ENCODE results near the gene KCNH4. TPM values are rescaled to one million over a fixed set of nuclear protein-coding genes. Genes with fewer than 3 reads are reported as not detected.
A peak's percentile ranks its signal among the peaks of the same experiment; 100 is the strongest.
"Not testable (repeated sequence)": the region's sequence is repeated elsewhere in the genome, so short reads cannot be mapped to it uniquely, and the experiment has no call there.

The KCNH4 gene
- total RNA-seq, 6 donors from 2014 or later, result under 0.01 to 0.27 TPM; not detected in 4

GRCh38 chr17:42159796-42160530 is 21.0 kb downstream of the KCNH4 start:
- Histone ChIP-seq H3K4me3 (no peak overlapping the region), H3K4me1 (peaks cover 4 to 8% (median 6%) of the 10 kb centered on the region in 4 donors), H3K27me3 (no peaks in the 10 kb centered on the region), H3K9me3 (no peaks in the 10 kb centered on the region), H3K36me3 (no peaks in the 10 kb centered on the region), H3K27ac (no peak overlapping the region)
- ATAC-seq (ENCODE audit: low FRiP score in 2 of 2) (no peak), DNase-seq (no peak)
- TF ChIP-seq POLR2A (IDR thresholded peaks at IDR 0.05), result no peak
- TF ChIP-seq CTCF (IDR thresholded peaks at IDR 0.05), result no peak
- no peak for TF ChIP-seq POLR2AphosphoS5 (IDR thresholded peaks at IDR 0.05)
- TF ChIP-seq EP300 (IDR thresholded peaks at IDR 0.05), result no peak
- 68 to 86% methylated on average over 6 to 14 of the region's 14 CpGs for WGBS, 2 donors

- no peak for TF ChIP-seq POLR2AphosphoS5 (IDR thresholded peaks at IDR 0.05)
- no peak for TF ChIP-seq CTCF (IDR thresholded peaks at IDR 0.05)
- TF ChIP-seq POLR2A (IDR thresholded peaks at IDR 0.05), result no peak
- TF ChIP-seq EP300 (IDR thresholded peaks at IDR 0.05), result no peak
- ATAC-seq (ENCODE audit: low FRiP score in 2 of 2) (no peak), DNase-seq (no peak)
- Histone ChIP-seq H3K4me1 (peaks cover 26 to 40% (median 31%) of the 10 kb centered on the region in 4 donors), H3K27me3 (no peaks in the 10 kb centered on the region), H3K4me3 (peak overlapping the region; percentile 30 to 97 (median 86)), H3K36me3 (peaks cover 0 to 17% (median 3%) of the 10 kb centered on the region in 4 donors), H3K27ac (peak overlapping the region in 3 of 4 donors; percentile 93 to 95 (median 93)), H3K9me3 (no peaks in the 10 kb centered on the region)
- WGBS, 2 donors, result 36 to 47% methylated on average over 17 of the region's 17 CpGs
Observed at GRCh38 chr17:42155614-42156045, 25.3 kb downstream of the KCNH4 start.

GRCh38 chr17:42153919-42154742 is 26.8 kb downstream of the KCNH4 start:
- Histone ChIP-seq H3K36me3 (peaks cover 0 to 29% (median 3%) of the 10 kb centered on the region in 4 donors), H3K4me3 (peak overlapping the region; percentile 77 to 97 (median 94)), H3K27me3 (no peaks in the 10 kb centered on the region), H3K27ac (peak overlapping the region; percentile 86 to 95 (median 93)), H3K9me3 (no peaks in the 10 kb centered on the region), H3K4me1 (peaks cover 30 to 43% (median 35%) of the 10 kb centered on the region in 4 donors)
- TF ChIP-seq CTCF (IDR thresholded peaks at IDR 0.05) (no peak), POLR2A (IDR thresholded peaks at IDR 0.05) (no peak), EP300 (IDR thresholded peaks at IDR 0.05) (no peak), POLR2AphosphoS5 (IDR thresholded peaks at IDR 0.05) (no peak)
- ATAC-seq (ENCODE audit: low FRiP score in 2 of 2) (peak in 1 of 2 donors; percentile 19), DNase-seq (no peak)
- 8 to 9% methylated on average over 13 to 15 of the region's 15 CpGs for WGBS, 2 donors

- Histone ChIP-seq H3K36me3 (peaks cover 0 to 69% (median 22%) of the 10 kb centered on the region in 4 donors), H3K27ac (no peak overlapping the region), H3K27me3 (no peaks in the 10 kb centered on the region), H3K4me3 (no peak overlapping the region), H3K4me1 (peaks cover 25 to 42% (median 28%) of the 10 kb centered on the region in 4 donors), H3K9me3 (no peaks in the 10 kb centered on the region)
- TF ChIP-seq POLR2AphosphoS5 (IDR thresholded peaks at IDR 0.05) (no peak), POLR2A (IDR thresholded peaks at IDR 0.05) (no peak), EP300 (IDR thresholded peaks at IDR 0.05) (no peak), CTCF (IDR thresholded peaks at IDR 0.05) (no peak)
- DNase-seq (no peak), ATAC-seq (ENCODE audit: low FRiP score in 2 of 2) (no peak)
- WGBS, 2 donors, result 92% methylated on average over 13 of the region's 13 CpGs
Observed at GRCh38 chr17:42146911-42147607, 33.9 kb downstream of the KCNH4 start.

GRCh38 chr17:42143138-42143537 is 37.8 kb downstream of the KCNH4 start:
- Histone ChIP-seq H3K27ac (peak overlapping the region in 1 of 4 donors; percentile 18), H3K36me3 (peaks cover 0 to 51% (median 20%) of the 10 kb centered on the region in 4 donors), H3K4me1 (peaks cover 34 to 44% (median 34%) of the 10 kb centered on the region in 4 donors)
- DNase-seq; H3K9me3 ChIP-seq; H3K27me3 ChIP-seq; ATAC-seq (ENCODE audit: low FRiP score in 2 of 2); H3K4me3 ChIP-seq: not testable (repeated sequence)
- 84 to 87% methylated on average over 4 of the region's 4 CpGs for WGBS, 2 donors
